DMS79 treated with DMSO at 0.1 percent for 48 hours (cell line): Measurements from ENCODE around the gene OAS3.

Experiments used
- DNase-seq: peaks from one replicate; lab custom pipeline; 2025; lab: John Stamatoyannopoulos, UW

The OAS3 gene

GRCh38 chr12:113016796-113017195, 78.5 kb downstream of the OAS3 start:
- DNase-seq: no peak

- no peak for DNase-seq
These were observed 80.8 kb downstream of the OAS3 start for GRCh38 chr12:113019025-113019424.

- no peak for DNase-seq
These were observed 83.2 kb downstream of the OAS3 start for GRCh38 chr12:113021500-113021899.
